HG02852 (cell line): ENCODE measurements around the gene HMGB4.
A peak's percentile ranks its signal among the peaks of the same experiment; 100 is the strongest.

Experiments used
- ATAC-seq: cut with Tn5 transposase; IDR thresholded peaks from one replicate; pipeline ENCODE4 v1.9.1; 2021; ENCODE audit warnings: mild to moderate bottlenecking, moderate library complexity; ENCODE audit not compliant: unreplicated experiment

Gene HMGB4

GRCh38 chr1:33895976-33896375 is 32.1 kb downstream of the HMGB4 start:
- no peak for ATAC-seq

GRCh38 chr1:33897092-33897725 is 33.3 kb downstream of the HMGB4 start:
- ATAC-seq, result no peak

GRCh38 chr1:33898406-33898805 is 34.5 kb downstream of the HMGB4 start:
- ATAC-seq, result no peak

- no peak for ATAC-seq
Observed at GRCh38 chr1:33898881-33899280, 35.0 kb downstream of the HMGB4 start.

- no peak for ATAC-seq
Observed at GRCh38 chr1:33899746-33900145, 35.9 kb downstream of the HMGB4 start.

- peak; percentile 57 for ATAC-seq
Observed at GRCh38 chr1:33902486-33903209, 38.8 kb downstream of the HMGB4 start.

- ATAC-seq, result peak; percentile 23
Observed at GRCh38 chr1:33903210-33903589, 39.3 kb downstream of the HMGB4 start.

GRCh38 chr1:33905241-33905640 is 41.4 kb downstream of the HMGB4 start:
- ATAC-seq, result no peak

GRCh38 chr1:33906156-33906555 is 42.3 kb downstream of the HMGB4 start:
- no peak for ATAC-seq

GRCh38 chr1:33908324-33908956 is 44.6 kb downstream of the HMGB4 start:
- ATAC-seq, result no peak
